PC-3 (cell line): Measurements from ENCODE around the gene STX16. TPM values are rescaled to one million over a fixed set of nuclear protein-coding genes. Genes with fewer than 3 reads are reported as not detected.

Experiments
- ATAC-seq: fragments of 200-7000 bp; cut with Tn5 transposase; 2 replicates; pipeline ENCODE4 v1.9.1; 2020; ENCODE audit warnings: mild to moderate bottlenecking, moderate library complexity
- BruUV-seq: library from RNA; stranded (reverse); fragments of 400-500 nt; replicated peaks from 2 replicates; lab custom pipeline; 2021; lab: Mats Ljungman, UMichigan
- CTCF ChIA-PET: fragments of 300-600 bp; sonication (Branson Sonifier 250); formaldehyde crosslinking; loops from one replicate; lab custom pipeline; 2022; ENCODE audit warnings: antibody characterized with exemption; lab: Charles Lee
- POLR2A ChIA-PET: fragments of 300-600 bp; sonication (Branson Sonifier 250); formaldehyde crosslinking; loops from one replicate; lab custom pipeline; 2022; ENCODE audit warnings: antibody characterized with exemption; ENCODE audit not compliant: unreplicated experiment; lab: Charles Lee
- DNase-seq: peaks from one replicate; pipeline ENCODE4 v3.0.0-alpha.2; 2015
- H2AFZ ChIP-seq: fragments of 300-600 bp; sonication (generic); 2 replicates; pipeline ENCODE4 v1.6.0; 2016; ENCODE audit warnings: antibody characterized with exemption, low read length
- H3F3A ChIP-seq: fragments of 300-600 bp; sonication (generic); one replicate; pipeline ENCODE4 v1.6.0; 2017; ENCODE audit warnings: antibody characterized with exemption, low read length, control low read depth, mild to moderate bottlenecking; ENCODE audit not compliant: unreplicated experiment
- H3K27ac ChIP-seq: fragments of 300-600 bp; sonication (generic); 2 replicates; pipeline ENCODE4 v1.5.1; 2016; ENCODE audit warnings: mild to moderate bottlenecking, low read length
- H3K27me3 ChIP-seq: fragments of 300-600 bp; sonication (generic); 2 replicates; pipeline ENCODE4 v1.6.1; 2016; ENCODE audit warnings: low read length, mixed read lengths
- H3K36me3 ChIP-seq: fragments of 300-600 bp; sonication (generic); 2 replicates; pipeline ENCODE4 v1.6.1; 2016; ENCODE audit warnings: low read depth, mixed run types, low read length, mixed read lengths
- H3K4me1 ChIP-seq: fragments of 300-600 bp; sonication (generic); 2 replicates; pipeline ENCODE4 v1.5.1; 2016; ENCODE audit warnings: low read length; ENCODE audit not compliant: insufficient read depth
- H3K4me2 ChIP-seq: fragments of 300-600 bp; sonication (generic); 2 replicates; pipeline ENCODE4 v1.6.0; 2016; ENCODE audit warnings: low read length
- H3K4me3 ChIP-seq: fragments of 300-600 bp; sonication (generic); 2 replicates; pipeline ENCODE4 v1.5.1; 2016; ENCODE audit warnings: mild to moderate bottlenecking, low read length, mixed read lengths
- H3K79me2 ChIP-seq: fragments of 300-600 bp; sonication (generic); 2 replicates; pipeline ENCODE4 v1.6.1; 2017; ENCODE audit warnings: low read length, mixed read lengths
- H3K9ac ChIP-seq: fragments of 300-600 bp; sonication (generic); 2 replicates; pipeline ENCODE4 v1.6.0; 2016; ENCODE audit warnings: mild to moderate bottlenecking, low read length
- H3K9me2 ChIP-seq: fragments of 300-600 bp; sonication (generic); replicated peaks from 2 replicates; pipeline ENCODE4 v1.6.1; 2016; ENCODE audit warnings: mixed run types, low read length, mixed read lengths
- H3K9me3 ChIP-seq: fragments of 300-600 bp; sonication (generic); 2 replicates; pipeline ENCODE4 v1.6.1; 2016; ENCODE audit warnings: low read length, mixed read lengths
- H4K20me1 ChIP-seq: fragments of 300-600 bp; sonication (generic); 2 replicates; pipeline ENCODE4 v1.6.1; 2016; ENCODE audit warnings: low read length, mixed read lengths
- EZH2 ChIP-seq: fragments of 300-600 bp; sonication (generic); IDR thresholded peaks from one replicate; pipeline ENCODE4 v1.6.1; 2017; ENCODE audit warnings: antibody characterized with exemption, mild to moderate bottlenecking, low read length; ENCODE audit not compliant: unreplicated experiment
- EZH2phosphoT487 ChIP-seq: fragments of 300-600 bp; sonication (generic); IDR thresholded peaks from 2 replicates; pipeline ENCODE4 v1.6.1; 2018; ENCODE audit warnings: mild to moderate bottlenecking, antibody characterized with exemption, low read length, borderline replicate concordance
- intact Hi-C: fragments of 100-400 bp; cut with micrococcal nuclease; formaldehyde crosslinking; loops from 2 replicates; pipeline ENCODE4 v1.9.0; 2023
- total RNA-seq: library from RNA; depleted of rRNA; stranded (reverse); fragments of >200 nt; gene quantifications from 2 replicates; pipeline ENCODE4 v1.2.3, GENCODE V29; 2014
- TF ChIP-seq, protein P1 (sequence below): fragments of 300-600 bp; sonication (generic); conservative IDR thresholded peaks from 2 replicates; pipeline ENCODE4 v1.5.1; 2017; ENCODE audit warnings: antibody characterized with exemption, low read depth, mild to moderate bottlenecking, low read length

STX16 gene
- total RNA-seq, 1 experiment from 2014 or later = 44.2 TPM

GRCh38 chr20:58713801-58714339 is 62.8 kb downstream of the STX16 start:
- Histone ChIP-seq H3K9me3 (no peaks in the 10 kb centered on the region), H4K20me1 (no peaks in the 10 kb centered on the region), H2AFZ (no peak overlapping the region), H3K4me3 (no peak overlapping the region), H3K4me2 (no peak overlapping the region), H3K27ac (no peak overlapping the region), H3K9me2 (no peaks in the 10 kb centered on the region), H3K4me1 (no peaks in the 10 kb centered on the region), H3K36me3 (no peaks in the 10 kb centered on the region), H3K27me3 (no peaks in the 10 kb centered on the region), H3F3A (no peaks in the 10 kb centered on the region), H3K9ac (no peak overlapping the region), H3K79me2 (no peaks in the 10 kb centered on the region)
- BruUV-seq = no TSS peak
- TF ChIP-seq EZH2 = no peak
- TF ChIP-seq EZH2phosphoT487 = no peak
- TF ChIP-seq, protein P1, sequence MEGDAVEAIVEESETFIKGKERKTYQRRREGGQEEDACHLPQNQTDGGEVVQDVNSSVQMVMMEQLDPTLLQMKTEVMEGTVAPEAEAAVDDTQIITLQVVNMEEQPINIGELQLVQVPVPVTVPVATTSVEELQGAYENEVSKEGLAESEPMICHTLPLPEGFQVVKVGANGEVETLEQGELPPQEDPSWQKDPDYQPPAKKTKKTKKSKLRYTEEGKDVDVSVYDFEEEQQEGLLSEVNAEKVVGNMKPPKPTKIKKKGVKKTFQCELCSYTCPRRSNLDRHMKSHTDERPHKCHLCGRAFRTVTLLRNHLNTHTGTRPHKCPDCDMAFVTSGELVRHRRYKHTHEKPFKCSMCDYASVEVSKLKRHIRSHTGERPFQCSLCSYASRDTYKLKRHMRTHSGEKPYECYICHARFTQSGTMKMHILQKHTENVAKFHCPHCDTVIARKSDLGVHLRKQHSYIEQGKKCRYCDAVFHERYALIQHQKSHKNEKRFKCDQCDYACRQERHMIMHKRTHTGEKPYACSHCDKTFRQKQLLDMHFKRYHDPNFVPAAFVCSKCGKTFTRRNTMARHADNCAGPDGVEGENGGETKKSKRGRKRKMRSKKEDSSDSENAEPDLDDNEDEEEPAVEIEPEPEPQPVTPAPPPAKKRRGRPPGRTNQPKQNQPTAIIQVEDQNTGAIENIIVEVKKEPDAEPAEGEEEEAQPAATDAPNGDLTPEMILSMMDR = no peak
- ChIA-PET POLR2A (no interaction called here), CTCF (no interaction called here)
- no peak for DNase-seq
- ATAC-seq = no peak
- intact Hi-C loops = no loop called here

DNA sequence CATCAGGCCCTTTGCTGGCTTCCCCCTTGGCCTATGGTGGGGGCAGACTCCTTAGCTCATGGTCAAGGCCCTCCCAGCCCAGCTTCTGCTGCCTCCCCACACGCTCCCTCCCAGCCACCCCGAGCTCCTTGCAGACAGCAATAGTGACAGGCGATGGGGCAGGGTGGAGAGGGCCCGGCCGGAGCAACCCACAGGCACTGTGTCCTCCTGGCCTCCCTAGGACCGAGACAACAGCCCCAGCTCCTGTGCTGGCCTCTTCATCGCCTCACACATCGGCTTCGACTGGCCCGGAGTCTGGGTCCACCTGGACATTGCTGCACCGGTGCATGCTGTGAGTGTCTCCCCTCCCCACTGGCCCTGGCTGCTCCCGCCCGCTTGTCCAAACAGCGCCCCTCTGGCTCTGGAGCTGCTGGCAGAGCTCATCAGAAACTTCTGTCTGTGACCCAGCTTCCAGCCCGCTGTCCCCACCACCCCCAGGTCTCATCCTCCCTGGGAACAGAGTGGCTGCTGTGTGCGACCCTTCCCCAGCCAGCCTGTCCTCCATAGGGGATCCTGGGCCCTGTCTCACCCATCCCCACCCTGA is 63.3 kb downstream of the STX16 start:
- H3K9ac ChIP-seq = no peak overlapping the region

More for the DNA sequence above, 63.3 kb downstream of the STX16 start:
- H3K9me2 ChIP-seq = no peaks in the 10 kb centered on the region
- no peak overlapping the region for H3K4me3 ChIP-seq
- ChIA-PET CTCF (no interaction called here), POLR2A (no interaction called here)
- DNase-seq (no peak), ATAC-seq (no peak)
- H3K4me2 ChIP-seq = no peak overlapping the region
- BruUV-seq = no TSS peak
- H3K27me3 ChIP-seq = no peaks in the 10 kb centered on the region
- H4K20me1 ChIP-seq = no peaks in the 10 kb centered on the region
- H2AFZ ChIP-seq = no peak overlapping the region
- no peaks in the 10 kb centered on the region for H3K36me3 ChIP-seq
- H3K27ac ChIP-seq = no peak overlapping the region
- no peaks in the 10 kb centered on the region for H3K79me2 ChIP-seq
- no peaks in the 10 kb centered on the region for H3F3A ChIP-seq
- no peaks in the 10 kb centered on the region for H3K4me1 ChIP-seq
- intact Hi-C loops = no loop called here
- H3K9me3 ChIP-seq = no peaks in the 10 kb centered on the region
- TF ChIP-seq EZH2phosphoT487 (no peak), EZH2 (no peak)
- TF ChIP-seq, protein P1 = no peak
